ENCODE data around the gene TUSC7. TPM values are rescaled to one million over a fixed set of nuclear protein-coding genes. Genes with fewer than 3 reads are reported as not detected.
A peak's percentile ranks its signal among the peaks of the same experiment; 100 is the strongest.

The TUSC7 gene
- not detected for total RNA-seq
- long read RNA-seq = 0 reads

DNA sequence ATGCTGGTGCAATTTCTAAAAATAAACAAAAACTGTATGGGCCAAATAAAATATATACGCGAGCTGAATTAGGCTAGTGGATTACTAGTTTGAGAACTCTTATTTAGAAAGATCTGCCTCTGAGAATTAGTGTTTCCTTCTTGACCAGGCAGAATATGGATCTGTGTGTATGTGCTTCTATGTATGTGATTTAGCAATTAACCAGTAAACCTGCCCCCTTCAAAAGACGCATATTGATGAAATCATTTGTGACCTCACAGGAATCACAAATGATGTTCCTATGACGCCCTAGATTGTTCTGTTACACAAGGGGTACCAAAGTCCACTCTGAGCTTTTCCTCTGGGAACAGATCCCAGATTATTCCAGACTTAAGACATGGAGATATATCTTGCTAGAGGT lies at the start of gene TUSC7:
TSS of gene TUSC7 (plus strand) at position 301 of the 400 bp plus-strand sequence.
- intact Hi-C loops (cut with DNase I) = no loop called here
- DNase-seq (no peak), ATAC-seq (no peak)

DNA sequence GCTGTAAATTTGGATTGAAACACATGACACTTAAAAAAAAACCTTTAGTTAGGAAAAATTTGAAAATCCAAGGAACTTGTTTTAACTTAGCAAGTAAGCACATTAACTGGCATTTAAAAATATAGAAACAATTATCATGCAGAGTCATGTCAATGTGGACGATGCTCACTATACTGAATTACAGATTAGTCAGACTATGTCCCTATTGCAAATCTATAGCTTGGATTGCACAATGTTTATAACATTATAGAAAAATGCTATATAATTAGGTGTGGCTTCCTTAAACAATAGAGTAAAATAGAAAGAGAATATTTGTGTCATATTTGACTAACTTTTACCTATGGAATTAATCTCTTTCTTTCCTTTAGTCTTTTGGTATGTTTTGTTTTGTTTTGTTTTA lies 48.4 kb upstream of the TUSC7 start:
- no peak for ATAC-seq
- intact Hi-C loops (cut with DNase I) = no loop called here
- DNase-seq = no peak

DNA sequence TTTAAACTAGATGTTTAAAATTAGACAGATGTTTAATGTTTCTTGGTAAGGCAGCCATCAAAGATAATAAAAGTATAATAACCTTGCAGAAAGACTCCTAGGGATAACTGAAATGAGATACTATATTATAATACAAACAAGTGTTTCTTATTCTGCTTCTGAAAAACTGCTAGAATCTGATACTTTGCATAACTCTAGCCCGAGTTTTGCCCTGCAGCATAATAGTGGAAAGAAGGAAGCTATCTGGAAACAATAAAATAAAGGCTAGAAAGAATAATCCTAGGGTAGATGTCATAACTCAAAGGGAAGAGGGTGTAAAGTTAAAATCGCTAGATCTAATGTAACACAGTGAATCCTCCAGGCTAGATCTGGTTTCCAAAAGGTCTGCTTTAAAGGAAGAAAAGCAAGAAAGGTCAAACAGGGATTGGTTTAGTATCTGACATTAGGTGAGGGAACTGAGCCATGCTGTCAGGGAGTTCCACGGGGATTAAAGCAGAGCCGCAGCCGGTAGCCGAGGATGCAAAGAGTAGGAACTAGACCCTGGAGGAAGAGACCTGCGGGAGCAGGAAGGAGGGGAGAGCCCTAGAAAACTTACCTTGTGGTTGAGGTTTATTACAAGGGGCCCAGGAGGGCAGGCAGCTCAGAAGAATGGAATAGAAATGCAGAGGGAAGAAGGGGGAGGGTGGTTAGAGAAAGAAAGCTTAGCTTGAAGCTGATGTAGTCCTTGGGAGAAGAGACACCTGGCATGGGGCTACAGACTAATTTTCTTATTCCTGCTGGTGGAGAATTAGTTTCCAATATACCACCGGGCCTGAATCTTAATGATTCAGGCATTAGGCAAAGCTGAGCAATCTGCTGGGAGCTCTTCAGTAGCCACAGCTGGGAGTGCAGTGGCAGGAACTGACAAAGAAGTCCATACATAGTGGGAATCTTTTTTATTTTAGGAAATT lies 46.1 kb upstream of the TUSC7 start:
- ATAC-seq (no peak), DNase-seq (no peak)
- intact Hi-C loops (cut with DNase I) = no loop called here

DNA sequence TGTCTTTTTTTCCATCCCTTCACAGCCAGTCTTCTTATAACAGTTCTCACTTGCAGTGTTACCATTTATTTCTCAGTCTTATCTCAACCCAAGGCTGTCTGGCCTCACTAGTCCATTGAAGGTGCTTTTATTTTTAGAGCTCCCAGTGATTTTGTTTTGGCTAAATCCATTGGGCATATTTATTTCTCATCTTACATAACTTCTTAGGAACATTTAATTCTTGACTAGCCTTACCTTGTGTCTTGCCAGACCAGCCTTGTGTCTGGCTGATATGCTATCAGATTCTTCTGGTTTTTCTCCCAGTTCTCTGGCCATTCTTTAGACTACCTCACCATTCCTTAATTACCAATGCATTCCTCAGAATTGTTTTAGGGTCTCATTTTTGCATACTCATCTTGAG lies 42.3 kb upstream of the TUSC7 start:
- ATAC-seq (no peak), DNase-seq (no peak)
- intact Hi-C loops (cut with DNase I) = no loop called here

DNA sequence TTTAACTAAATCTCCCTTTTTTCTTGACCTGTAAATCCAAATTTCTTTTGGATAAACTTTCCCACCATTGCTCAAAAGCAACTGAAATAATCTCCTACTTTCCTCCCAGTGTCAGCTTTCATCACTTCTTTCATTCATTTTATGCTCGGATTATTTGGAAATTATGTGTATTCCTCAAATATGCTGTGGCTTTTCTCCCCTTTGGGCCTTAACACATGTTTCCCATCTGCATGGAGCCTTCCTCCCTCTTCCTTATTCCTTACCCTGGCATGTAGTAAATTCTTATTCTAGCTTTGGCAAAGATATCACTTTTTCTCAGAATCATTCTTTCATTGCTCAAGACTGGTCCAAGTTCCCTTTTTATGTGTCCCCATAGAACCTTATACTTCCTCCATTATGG lies 41.8 kb upstream of the TUSC7 start:
- ATAC-seq (no peak), DNase-seq (no peak)
- intact Hi-C loops (cut with DNase I) = no loop called here

DNA sequence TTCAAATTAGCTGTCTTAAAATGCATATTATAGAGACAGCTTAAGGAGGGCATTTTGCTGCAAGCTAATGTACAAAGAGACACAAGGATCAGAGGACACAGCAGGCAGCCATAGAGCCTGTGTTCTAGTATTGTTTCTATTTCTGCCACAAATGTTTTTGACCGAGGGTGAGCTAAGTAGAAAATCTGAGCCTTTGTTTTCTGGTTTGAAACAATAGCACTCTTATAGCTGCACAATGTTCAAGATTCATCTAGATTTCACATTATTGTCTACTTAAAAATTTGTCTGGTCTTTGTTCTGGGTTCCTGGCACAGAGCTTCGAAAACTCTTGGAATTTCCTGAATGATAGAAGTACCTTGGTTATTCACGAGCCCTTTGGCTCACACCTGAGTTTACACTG lies 40.0 kb upstream of the TUSC7 start:
- ATAC-seq = no peak

DNA sequence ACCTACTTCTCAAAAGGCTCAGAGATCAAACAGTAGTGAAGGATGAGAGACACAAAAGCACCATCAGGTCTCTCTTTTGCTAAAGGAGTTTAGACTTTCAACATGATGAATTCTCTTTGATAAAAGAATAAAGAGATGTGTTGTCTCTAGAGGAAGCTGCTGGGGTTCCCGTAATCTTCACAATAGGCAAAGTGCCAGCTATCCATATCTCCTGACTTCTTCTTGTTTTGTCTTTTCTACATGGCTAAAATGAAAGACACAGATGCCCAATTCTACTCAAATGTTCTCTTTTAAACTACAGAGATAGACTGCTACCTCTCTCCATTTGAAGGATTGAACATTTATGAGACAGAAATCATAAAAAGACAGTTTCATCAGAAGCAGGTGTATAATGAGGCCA lies 38.4 kb upstream of the TUSC7 start:
- ATAC-seq = no peak

More for the DNA sequence above, 40.0 kb upstream of the TUSC7 start:
- no peak for DNase-seq
- intact Hi-C loops (cut with DNase I) = no loop called here

DNA sequence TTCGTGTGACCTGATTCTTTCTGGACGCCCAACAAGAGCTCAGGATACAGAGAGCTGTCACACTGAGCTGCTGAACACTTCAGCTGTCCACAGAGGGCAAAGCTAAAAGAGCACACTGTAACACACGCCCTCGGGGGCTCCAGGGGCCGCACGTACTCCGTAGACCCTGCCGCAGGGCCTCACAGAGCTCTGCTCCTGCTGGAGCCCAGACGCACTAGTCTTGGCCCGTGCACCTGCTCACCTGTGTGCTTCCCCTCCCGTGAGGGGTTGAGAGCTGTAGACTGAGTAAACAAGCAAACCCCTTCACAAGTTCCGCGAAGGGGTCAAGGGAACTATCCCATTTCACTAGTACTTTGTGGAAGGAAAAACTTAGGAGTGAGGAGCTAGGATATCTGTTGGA lies 30.7 kb upstream of the TUSC7 start:
- intact Hi-C loops (cut with DNase I) = no loop called here
- DNase-seq = no peak
- ATAC-seq = no peak

More for the DNA sequence above, 38.4 kb upstream of the TUSC7 start:
- no peak for DNase-seq
- intact Hi-C loops (cut with DNase I) = no loop called here

DNA sequence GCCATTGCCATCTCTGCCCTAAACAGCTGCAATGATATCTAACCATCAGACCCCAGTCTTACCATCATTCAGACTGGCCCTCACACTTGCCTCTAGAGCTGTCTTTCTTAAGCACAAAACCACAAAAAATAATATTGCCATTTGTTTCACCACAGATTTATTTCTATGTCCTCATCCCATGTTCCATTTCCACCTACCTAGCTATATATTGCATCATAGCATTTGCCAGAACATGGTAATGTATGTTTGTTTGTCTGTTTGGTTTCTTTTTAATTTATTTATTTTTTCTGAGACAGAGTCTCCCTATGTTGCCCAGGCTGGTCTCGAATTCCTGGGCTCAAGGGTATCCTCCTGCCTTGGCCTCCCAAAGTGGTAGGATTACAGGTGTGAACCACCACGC lies 18.5 kb upstream of the TUSC7 start:
- ATAC-seq (no peak), DNase-seq (no peak)
- intact Hi-C loops (cut with DNase I) = no loop called here

DNA sequence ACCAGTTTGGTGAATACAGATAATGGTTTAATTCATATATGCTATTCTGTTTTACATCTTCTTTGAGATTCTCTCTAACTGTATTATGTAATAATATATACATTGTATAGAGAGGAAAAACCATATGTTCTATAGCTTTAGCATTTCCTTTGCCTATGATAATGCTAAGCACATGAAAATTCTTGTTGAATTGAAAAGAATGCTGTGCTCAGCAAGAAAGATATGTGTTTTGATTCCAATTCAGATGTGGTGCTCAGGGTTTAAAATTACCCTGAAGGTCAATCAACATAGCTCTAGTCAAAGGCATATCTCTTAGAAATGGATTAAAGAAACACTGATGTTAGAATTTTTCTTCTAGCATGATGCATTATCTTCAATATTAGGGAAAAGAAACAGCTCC lies 8.5 kb upstream of the TUSC7 start:
- intact Hi-C loops (cut with DNase I) = no loop called here
- ATAC-seq (no peak), DNase-seq (no peak)

DNA sequence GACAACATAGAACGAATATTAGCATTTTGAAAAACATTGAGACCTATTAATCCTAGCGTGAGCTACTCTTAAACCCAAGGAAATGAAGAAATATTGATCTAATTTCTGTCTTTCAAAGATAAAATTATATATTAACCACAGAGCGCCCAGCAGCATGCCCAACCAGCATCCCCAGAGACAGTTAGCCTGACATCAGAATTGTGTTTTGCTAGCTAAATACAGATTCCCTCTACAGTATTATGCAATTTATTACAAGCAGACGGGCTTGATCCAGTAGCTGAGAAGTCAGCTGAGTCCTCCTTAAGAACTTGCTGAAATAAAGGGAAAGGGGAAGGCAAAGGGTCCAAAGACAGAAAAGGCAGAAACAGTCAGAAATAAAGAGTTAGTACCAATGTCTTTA lies 7.2 kb upstream of the TUSC7 start:
- DNase-seq (no peak), ATAC-seq (peak in 1 of 2 donors; percentile 34)
- intact Hi-C loops (cut with DNase I) = no loop called here

DNA sequence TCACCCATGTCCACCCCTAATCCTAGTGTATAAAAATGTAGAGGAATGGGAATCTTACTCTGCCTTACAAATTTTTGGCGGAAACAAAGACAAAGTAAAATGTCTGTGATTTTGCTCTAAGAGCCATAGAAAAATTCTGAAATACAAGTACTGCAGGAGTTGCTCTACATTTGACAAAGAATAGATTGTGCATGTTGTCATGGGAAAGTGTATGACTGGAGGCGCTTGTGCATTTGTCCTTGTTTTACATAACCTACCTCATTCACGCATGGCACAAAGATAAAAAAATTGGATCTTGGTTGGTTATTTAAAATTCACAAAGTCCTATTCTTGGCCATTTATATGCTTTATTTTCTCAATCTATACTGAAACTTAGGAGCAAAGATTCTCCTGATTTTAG lies 2.0 kb upstream of the TUSC7 start:
- ATAC-seq (no peak), DNase-seq (no peak)
- intact Hi-C loops (cut with DNase I) = no loop called here

DNA sequence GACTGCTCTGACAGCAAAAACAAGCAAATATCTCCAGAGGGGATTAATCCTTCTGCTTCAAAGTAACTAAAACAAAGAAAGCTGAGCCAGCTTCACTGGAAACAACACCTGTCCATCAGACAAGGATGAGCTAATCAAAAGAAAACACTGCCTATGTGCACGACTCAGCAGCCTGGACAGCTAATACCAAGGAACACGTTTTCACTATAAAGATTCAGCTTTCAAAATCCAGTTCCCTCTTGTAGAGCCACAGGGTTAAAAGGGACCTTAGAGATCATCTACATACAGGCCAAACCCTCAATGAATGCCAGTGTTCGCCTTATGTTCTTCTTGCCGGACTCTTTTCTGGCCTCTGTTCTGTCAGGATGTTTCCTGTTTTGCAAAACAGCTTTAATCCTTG lies 6.9 kb downstream of the TUSC7 start:
- ATAC-seq (no peak), DNase-seq (no peak)
- intact Hi-C loops (cut with DNase I) = no loop called here

DNA sequence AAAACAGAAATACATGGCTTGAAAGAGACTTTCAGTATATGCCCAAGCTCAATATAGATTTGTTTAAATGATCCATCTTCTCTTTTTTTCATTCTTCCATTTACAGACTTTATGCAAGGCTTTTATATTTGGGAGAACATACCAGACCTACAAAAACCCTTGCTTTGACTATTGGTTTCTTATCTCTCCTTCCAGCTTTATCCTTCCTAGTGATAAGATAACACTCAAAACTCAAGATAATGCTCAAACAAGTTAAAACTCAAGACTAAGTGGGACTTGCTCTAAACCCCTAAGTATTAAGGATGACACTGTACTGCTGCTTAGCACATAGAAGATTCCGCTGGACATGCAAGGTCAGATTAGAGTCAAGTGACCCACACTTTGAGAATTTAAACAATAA lies 8.0 kb downstream of the TUSC7 start:
- no peak for DNase-seq
- intact Hi-C loops (cut with DNase I) = no loop called here
- no peak for ATAC-seq

DNA sequence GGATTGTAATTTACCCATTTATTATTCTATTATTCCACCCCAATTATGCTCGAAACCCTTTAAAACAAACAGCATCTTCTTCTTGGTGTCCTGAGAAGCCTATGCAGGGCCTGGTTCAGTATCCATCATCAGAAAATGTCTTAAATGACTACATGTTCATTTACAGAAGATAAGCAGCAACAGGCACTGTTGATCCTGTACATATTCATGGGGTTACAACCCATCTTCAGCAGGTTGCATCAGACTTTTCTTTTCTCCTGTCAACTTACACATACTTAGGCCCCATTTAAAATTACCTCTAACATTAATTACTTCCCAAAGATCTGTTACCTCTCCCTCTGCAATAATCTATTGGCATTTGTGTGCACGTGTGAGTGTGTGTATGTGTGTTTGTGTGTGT lies 18.9 kb downstream of the TUSC7 start:
- intact Hi-C loops (cut with DNase I) = no loop called here
- DNase-seq (no peak), ATAC-seq (no peak)

DNA sequence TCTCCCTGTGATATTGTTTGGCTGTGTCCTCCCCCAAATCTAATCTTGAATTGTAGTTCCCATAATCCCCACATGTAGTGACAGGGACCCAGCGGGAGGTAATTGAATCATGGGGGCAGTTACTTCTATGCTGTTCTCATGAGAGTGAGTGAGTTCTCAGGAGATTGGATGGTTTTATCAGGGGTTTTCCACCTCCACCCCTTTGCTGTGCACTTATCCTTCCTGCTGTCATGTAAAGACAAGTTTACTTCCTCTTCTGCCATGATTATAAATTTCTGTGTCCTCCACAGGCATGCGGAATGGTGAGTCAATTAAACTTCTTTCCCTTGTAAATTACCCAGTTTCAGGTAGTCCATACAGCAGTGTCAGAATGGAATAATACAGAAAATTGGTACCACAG lies 24.7 kb downstream of the TUSC7 start:
- DNase-seq (no peak), ATAC-seq (no peak)
- intact Hi-C loops (cut with DNase I) = no loop called here

DNA sequence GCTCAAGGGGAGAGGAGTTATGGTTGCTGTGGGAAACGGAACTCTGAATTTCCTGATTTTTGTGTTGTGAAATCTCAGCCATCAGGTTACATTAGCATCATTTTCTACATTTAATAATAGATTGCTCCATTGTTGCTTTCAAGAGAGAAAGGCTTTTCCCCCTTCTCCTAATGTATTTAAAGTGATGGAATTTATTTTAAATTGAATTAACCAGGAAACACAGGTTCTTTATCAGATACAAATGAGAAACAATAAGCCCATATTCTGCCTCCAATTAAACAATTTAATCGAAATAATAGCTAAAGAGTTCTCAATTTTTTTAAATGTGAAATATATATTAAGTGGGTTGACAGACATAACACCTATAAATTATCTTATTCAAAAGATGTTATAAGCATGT lies 30.1 kb downstream of the TUSC7 start:
- ATAC-seq (no peak), DNase-seq (no peak)
- intact Hi-C loops (cut with DNase I) = no loop called here

DNA sequence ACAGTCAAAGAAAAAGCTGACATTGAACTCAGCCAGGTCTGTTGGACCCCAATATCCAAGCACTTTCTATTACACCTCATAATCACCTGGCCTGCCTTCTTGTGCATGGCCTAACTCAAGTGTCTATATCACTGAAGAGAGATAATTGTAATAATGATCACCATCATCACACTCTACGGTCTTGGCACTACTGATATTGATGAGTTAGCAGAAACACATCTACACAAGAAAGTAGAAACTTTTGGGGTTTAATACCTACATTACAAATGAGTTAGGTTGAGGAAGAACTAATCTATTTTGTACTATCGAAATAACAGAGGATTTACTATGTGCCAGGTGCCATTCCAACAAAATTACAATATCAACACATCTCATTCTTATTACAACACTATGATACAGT lies 30.7 kb downstream of the TUSC7 start:
- ATAC-seq (no peak), DNase-seq (no peak)
- intact Hi-C loops (cut with DNase I) = no loop called here

DNA sequence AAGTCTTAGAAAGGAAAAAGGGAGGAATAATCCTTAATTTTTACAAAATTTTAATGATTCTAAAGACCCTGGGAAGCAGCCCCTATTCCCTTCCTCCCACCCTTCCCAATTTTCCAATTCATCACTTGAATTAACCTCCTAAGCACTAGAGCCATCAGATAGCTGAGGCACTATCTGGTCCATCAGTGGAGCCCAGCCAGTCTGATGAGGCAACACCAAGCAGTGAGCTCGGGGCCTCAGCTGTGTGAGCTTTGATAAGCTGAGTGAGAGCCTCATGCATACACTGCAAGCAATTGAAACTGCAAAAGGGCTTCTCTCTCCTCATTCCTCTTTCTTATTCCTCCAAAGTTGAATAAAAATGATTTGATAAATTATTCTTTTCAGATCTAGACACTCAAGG lies 31.9 kb downstream of the TUSC7 start:
- ATAC-seq = no peak
- no peak for DNase-seq
- intact Hi-C loops (cut with DNase I) = no loop called here

DNA sequence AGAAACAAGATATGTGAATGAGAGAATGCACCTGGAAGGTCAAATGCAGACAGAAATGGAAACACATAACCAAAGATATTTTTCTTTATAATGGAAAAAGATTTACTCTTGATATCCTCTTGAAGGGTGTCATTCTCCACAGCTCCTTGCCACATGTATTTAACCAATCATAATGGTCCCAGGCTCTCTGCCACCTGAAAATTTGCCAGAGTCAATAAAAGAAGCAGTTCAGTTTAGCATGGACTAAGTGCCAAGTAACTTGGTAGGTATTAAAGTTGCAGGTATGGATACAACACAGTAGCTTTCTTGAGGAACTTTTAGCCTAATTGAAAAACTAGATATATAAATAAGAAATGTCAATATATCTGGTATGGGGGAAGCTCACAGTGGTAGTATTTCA lies 33.5 kb downstream of the TUSC7 start:
- intact Hi-C loops (cut with DNase I) = no loop called here
- ATAC-seq (no peak), DNase-seq (no peak)

DNA sequence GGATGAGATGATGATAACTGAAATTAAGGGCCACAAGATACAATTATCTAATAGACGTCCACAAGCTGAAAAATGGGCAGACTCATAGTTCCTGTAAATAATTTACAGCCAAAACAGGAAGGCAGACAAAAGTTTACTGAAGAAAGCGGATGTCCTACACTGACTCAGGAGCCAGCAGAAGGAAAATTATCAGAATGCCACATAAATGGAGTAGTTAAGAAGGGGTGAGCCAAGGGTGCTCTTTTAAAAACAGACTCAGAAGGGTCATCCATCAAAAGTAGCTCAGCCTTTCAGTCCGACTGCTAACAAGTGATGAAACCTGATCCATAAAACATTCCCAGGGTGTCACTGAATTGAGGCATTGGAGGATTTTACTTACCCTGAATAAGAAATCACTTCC lies 39.8 kb downstream of the TUSC7 start:
- no peak for DNase-seq
- no peak for ATAC-seq
- intact Hi-C loops (cut with DNase I) = no loop called here

Measured in left cardiac atrium (tissue), 4 donors.